Suprapubic skin (tissue), 4 donors: ENCODE data around the gene FIBIN. TPM values are rescaled to one million over a fixed set of nuclear protein-coding genes. Genes with fewer than 3 reads are reported as not detected.

Experiments
- DNase-seq, 2 donors: peaks; one replicate each; pipeline ENCODE4 v3.0.0-alpha.2; 2019; ENCODE audit warnings: low spot score in 2 of 2
- H3K27ac ChIP-seq: fragments of 200-600 bp; sonication (generic); one replicate; pipeline ENCODE4 v1.5.1; 2019
- H3K27me3 ChIP-seq: fragments of 200-600 bp; sonication (generic); one replicate; pipeline ENCODE4 v1.5.1; 2019
- H3K36me3 ChIP-seq: fragments of 200-600 bp; sonication (generic); one replicate; pipeline ENCODE4 v1.5.1; 2019
- H3K4me1 ChIP-seq: fragments of 200-600 bp; sonication (generic); one replicate; pipeline ENCODE4 v1.5.1; 2019
- H3K4me3 ChIP-seq: fragments of 200-600 bp; sonication (generic); one replicate; pipeline ENCODE4 v1.5.1; 2019; ENCODE audit warnings: mild to moderate bottlenecking
- H3K9me3 ChIP-seq: fragments of 200-600 bp; sonication (generic); one replicate; pipeline ENCODE4 v1.5.1; 2019
- EP300 ChIP-seq: sonication (generic); formaldehyde crosslinking; IDR thresholded peaks from one replicate; pipeline ENCODE4 v1.6.1; 2017; ENCODE audit warnings: antibody characterized with exemption
- POLR2A ChIP-seq, 2 donors: fragments of 450-650 bp; IDR thresholded peaks; one replicate each; pipeline ENCODE4 v1.6.1; 2017; ENCODE audit warnings: antibody characterized with exemption in 2 of 2, mild to moderate bottlenecking in 2 of 2, moderate library complexity in 2 of 2
- POLR2AphosphoS5 ChIP-seq, 3 donors: sonication (generic); formaldehyde crosslinking; IDR thresholded peaks; one replicate each; pipeline ENCODE4 v1.6.1; 2017; ENCODE audit warnings: antibody characterized with exemption in 3 of 3
- WGBS: methylation state at CpG from one replicate; pipeline ENCODE4 v1.1.5; 2018; 5-methylcytosine and 5-hydroxymethylcytosine counted together
- total RNA-seq, 4 donors: library from RNA; depleted of rRNA; stranded (reverse); fragments of >200 nt; gene quantifications; one replicate each; pipeline ENCODE4 v1.1.0, GENCODE V29; 2016
- TF ChIP-seq, protein P1 (sequence below), 2 donors: fragments of 200-600 bp in 1 of 2; fragments of 450-650 bp in 1 of 2; sonication (generic) in 1 of 2; IDR thresholded peaks; one replicate each; pipeline ENCODE4 v1.5.1; 2016 to 2019; ENCODE audit warnings: antibody characterized with exemption in 2 of 2, mild to moderate bottlenecking in 1 of 2, moderate library complexity in 1 of 2

FIBIN gene
- 10 to 100 TPM in 1 of 4 donors, 1 to 10 TPM in 3; 4.6 to 10.1 (median 8.1) TPM for total RNA-seq

DNA sequence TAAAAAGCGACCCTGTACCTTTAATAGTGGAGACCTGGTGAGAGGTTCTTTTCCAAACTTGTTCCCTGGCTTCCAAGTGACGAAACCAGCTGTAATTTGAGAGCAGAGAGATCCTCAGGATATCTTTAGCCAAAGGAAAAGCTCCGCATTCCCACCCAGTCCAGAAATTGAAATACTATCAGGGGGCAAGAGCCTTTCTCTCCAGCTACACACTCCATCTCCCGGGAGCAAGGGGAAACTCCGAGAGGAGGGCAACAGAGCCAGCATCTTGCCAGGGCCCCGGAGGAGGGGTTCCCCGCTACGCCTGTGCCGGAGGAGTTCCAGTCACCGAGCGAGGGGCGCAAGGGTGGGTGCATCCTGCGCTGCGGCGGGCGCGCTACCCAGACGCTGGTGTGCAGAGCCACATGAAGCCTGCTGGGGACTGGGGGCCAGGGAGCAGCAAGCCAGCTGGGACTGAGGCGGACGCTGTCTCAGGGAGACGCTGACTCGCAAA is at the start of gene FIBIN:
FIBIN (plus strand) TSS at position 148 of the 493 bp plus-strand sequence. CDS start 415 bp downstream, outside the sequence.
- H3K27me3 ChIP-seq, result no peaks in the 10 kb centered on the region
- H3K9me3 ChIP-seq, result no peaks in the 10 kb centered on the region
- H3K4me1 ChIP-seq, result peaks cover 2% of the 10 kb centered on the region
- H3K4me3 ChIP-seq, result peak within 1 kb of the TSS; percentile 52
- H3K27ac ChIP-seq, result peak within 1 kb of the TSS; percentile 64
- peak; percentile 68 to 79 for DNase-seq
- TF ChIP-seq EP300, result no peak
- TF ChIP-seq POLR2A (IDR thresholded peaks at IDR 0.05), result peak in 1 of 2 donors; percentile 34
- no peaks in the 10 kb centered on the region for H3K36me3 ChIP-seq
- 20% methylated on average over 13 of the region's 22 CpGs for WGBS

DNA sequence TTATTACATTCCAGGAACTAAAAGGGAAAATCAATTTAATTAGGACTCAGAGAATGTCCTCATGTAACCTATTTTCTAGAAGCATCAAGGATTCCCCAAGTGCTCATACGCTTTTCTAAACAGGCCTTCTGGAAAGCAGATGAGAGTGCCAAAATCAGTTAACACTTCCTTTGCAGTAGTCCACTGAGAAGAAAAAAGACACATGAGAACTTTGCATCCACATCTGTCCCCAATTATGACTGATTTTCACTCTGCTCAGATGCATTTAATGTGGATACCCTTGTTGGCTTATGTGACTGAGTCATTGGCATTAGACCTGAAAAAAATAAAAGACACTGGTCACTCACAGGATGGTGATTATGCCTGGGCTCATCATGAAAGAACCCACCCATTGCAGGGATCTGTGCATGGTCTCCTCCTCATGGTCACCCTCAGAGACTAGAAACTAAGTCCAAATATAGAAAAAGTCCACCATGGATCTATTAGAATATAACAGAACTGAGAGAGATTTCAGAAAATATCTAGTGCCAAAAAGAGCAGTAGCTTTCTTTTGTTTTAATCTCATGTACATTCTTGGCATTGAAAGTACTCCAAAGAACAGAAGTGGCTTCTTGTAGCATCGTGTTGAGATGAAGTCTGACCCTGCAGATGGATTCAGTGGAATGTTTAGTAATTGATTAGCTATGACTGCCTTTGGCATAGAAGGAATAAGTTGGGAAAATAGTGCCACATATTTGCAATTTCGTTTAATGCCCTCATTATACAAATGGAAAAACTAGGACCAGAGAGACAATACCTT is 48.8 kb upstream of the FIBIN start:
- Histone ChIP-seq H3K36me3 (no peaks in the 10 kb centered on the region), H3K9me3 (no peaks in the 10 kb centered on the region), H3K4me3 (no peak overlapping the region), H3K27ac (no peak overlapping the region), H3K27me3 (no peaks in the 10 kb centered on the region), H3K4me1 (peaks cover 13% of the 10 kb centered on the region)
- no peak for TF ChIP-seq EP300
- no peak for TF ChIP-seq POLR2A (IDR thresholded peaks at IDR 0.05)
- DNase-seq, result no peak
- 40% methylated on average over 3 of the region's 3 CpGs for WGBS

DNA sequence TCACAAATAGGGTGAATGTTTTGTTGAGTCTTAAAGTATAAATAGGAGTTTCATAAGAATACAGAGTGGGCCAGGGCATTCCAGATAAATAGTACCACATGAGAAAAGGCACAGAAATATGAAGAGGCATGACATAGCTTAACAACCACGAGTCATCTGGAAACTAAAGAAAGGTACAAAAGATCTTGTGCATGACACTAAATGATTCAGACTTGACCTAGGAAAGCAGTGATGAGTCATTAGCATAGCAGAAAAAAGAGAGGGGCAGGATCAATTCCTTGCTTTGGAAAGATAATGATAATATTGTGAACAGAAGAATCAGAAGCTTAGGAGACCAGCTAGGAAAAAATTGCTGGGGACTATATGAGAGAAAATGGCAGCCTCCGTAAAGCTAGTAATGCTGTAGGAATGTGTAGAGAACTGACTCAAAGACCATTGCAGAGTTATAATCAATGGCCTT is 47.6 kb upstream of the FIBIN start:
- Histone ChIP-seq H3K36me3 (no peaks in the 10 kb centered on the region), H3K27me3 (no peaks in the 10 kb centered on the region), H3K27ac (peak overlapping the region; percentile 28), H3K9me3 (no peaks in the 10 kb centered on the region), H3K4me1 (peaks cover 14% of the 10 kb centered on the region), H3K4me3 (no peak overlapping the region)
- WGBS, result 66% methylated on average over 2 of the region's 2 CpGs
- TF ChIP-seq EP300 (no peak), POLR2A (IDR thresholded peaks at IDR 0.05) (no peak), POLR2AphosphoS5 (IDR thresholded peaks at IDR 0.05) (no peak)
- TF ChIP-seq, protein P1, sequence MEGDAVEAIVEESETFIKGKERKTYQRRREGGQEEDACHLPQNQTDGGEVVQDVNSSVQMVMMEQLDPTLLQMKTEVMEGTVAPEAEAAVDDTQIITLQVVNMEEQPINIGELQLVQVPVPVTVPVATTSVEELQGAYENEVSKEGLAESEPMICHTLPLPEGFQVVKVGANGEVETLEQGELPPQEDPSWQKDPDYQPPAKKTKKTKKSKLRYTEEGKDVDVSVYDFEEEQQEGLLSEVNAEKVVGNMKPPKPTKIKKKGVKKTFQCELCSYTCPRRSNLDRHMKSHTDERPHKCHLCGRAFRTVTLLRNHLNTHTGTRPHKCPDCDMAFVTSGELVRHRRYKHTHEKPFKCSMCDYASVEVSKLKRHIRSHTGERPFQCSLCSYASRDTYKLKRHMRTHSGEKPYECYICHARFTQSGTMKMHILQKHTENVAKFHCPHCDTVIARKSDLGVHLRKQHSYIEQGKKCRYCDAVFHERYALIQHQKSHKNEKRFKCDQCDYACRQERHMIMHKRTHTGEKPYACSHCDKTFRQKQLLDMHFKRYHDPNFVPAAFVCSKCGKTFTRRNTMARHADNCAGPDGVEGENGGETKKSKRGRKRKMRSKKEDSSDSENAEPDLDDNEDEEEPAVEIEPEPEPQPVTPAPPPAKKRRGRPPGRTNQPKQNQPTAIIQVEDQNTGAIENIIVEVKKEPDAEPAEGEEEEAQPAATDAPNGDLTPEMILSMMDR (IDR thresholded peaks at IDR 0.05), result no peak
- no peak for DNase-seq

DNA sequence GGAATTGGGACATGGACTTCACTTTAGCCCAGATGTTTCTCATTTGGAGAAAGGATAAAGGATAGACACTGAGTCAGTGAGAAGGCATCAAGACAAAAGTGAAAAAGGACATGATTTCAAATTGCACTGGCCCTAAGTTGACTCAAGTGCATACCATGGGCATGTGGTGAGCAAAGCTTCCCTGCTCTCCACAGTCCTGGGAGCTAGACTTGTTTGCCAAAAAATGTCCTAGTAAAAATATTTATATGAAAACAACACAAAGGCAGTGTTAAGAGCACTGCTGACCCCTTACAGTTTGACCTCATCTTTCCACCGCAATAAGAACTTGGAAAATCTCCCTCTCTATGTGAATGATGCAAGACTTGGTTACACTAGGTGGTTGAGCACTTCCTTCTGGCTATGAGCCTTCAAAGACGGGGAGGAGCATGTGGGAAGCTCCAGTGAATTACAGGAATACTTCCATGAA is 46.5 kb upstream of the FIBIN start:
- Histone ChIP-seq H3K36me3 (no peaks in the 10 kb centered on the region), H3K4me1 (peaks cover 21% of the 10 kb centered on the region), H3K27ac (peak overlapping the region; percentile 40), H3K4me3 (no peak overlapping the region), H3K9me3 (no peaks in the 10 kb centered on the region), H3K27me3 (no peaks in the 10 kb centered on the region)
- TF ChIP-seq POLR2AphosphoS5 (IDR thresholded peaks at IDR 0.05), result peak in 2 of 3 donors; percentile 47 to 79
- TF ChIP-seq, protein P1 (IDR thresholded peaks at IDR 0.05), result no peak
- WGBS, result 21% methylated on average over 2 of the region's 2 CpGs
- DNase-seq, result peak in 1 of 2 donors; percentile 68

DNA sequence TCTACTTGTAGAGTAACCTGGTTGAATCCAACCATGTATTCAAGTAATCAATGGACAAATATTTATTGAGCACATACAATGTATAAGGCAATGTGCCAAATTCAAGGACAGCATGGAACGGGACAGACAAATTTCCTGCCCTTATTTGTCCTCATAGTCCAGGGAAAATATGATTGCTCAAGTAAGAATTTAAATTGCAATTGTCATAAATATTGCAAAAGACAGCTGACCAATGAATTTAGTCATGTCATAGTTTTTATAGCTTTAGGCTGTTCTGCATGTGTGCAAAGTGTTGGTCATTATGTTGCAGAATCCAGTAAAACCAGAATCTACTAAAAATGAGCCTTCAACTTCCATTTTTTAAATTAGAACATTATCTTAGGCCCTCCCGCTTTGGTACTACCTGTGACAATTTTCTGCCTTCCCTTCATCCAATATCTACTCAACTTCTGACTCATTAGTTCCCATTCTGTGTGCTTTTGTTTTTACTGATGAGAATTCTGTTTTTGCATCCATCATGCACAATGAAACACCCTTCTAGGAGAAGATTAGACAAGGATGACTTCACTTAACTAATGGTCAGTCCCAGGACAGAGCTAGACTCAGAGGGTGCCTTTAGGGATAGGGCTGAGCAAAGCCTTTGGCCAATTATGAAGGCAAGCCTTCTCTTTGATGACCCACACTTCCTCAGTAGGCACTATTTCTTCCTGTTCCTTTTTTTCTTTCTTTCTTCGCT is 45.8 kb upstream of the FIBIN start:
- H3K4me1 ChIP-seq, result peaks cover 21% of the 10 kb centered on the region
- H3K27me3 ChIP-seq, result no peaks in the 10 kb centered on the region
- peak overlapping the region; percentile 40 for H3K27ac ChIP-seq
- no peaks in the 10 kb centered on the region for H3K36me3 ChIP-seq
- DNase-seq, result no peak
- 71% methylated on average over 3 of the region's 3 CpGs for WGBS
- no peak for TF ChIP-seq POLR2AphosphoS5 (IDR thresholded peaks at IDR 0.05)
- TF ChIP-seq, protein P1 (IDR thresholded peaks at IDR 0.05), result no peak
- no peak for TF ChIP-seq POLR2A (IDR thresholded peaks at IDR 0.05)
- no peak for TF ChIP-seq EP300
- no peak overlapping the region for H3K4me3 ChIP-seq
- no peaks in the 10 kb centered on the region for H3K9me3 ChIP-seq

DNA sequence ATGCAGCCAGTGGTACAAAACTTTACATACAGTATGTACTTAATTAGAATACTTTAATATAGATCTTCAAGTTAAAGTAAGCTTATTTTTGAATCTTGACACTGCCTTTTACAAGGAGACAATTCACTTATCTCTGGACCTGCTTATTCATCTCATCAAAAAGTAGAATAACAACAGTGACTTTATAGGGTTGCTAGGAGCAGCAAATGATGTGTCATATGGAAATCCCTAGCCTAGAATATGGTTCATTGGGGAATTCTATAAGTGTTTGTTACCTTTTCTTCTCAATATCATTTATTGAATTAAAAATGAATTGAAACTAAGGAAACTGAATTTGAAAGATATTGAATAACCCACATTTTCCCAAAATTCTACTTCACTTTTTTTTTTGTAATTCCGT is 45.0 kb upstream of the FIBIN start:
- WGBS, result 96% methylated on average over 1 of the region's 1 CpG
- Histone ChIP-seq H3K36me3 (no peaks in the 10 kb centered on the region), H3K27me3 (no peaks in the 10 kb centered on the region), H3K4me3 (no peak overlapping the region), H3K4me1 (peaks cover 21% of the 10 kb centered on the region), H3K27ac (no peak overlapping the region), H3K9me3 (no peaks in the 10 kb centered on the region)
- TF ChIP-seq POLR2AphosphoS5 (IDR thresholded peaks at IDR 0.05) (no peak), POLR2A (IDR thresholded peaks at IDR 0.05) (no peak), EP300 (no peak)
- TF ChIP-seq, protein P1 (IDR thresholded peaks at IDR 0.05), result no peak
- no peak for DNase-seq
